Endothelial cell of umbilical vein (primary cell): ENCODE data around the gene ATXN1.

Experiments used
- EZH2 ChIP-seq: IDR thresholded peaks from 2 replicates; pipeline ENCODE4 v1.6.1; 2012; ENCODE audit warnings: borderline replicate concordance, low read depth, mild to moderate bottlenecking, moderate library complexity, low read length, inconsistent platforms; ENCODE audit not compliant: severe bottlenecking
- GATA2 ChIP-seq: IDR thresholded peaks from 2 replicates; pipeline ENCODE4 v1.7.0; 2011; ENCODE audit warnings: low read depth, mild to moderate bottlenecking, moderate library complexity, mixed read lengths, low read length; ENCODE audit not compliant: insufficient read length, insufficient read depth
- POLR2A ChIP-seq: IDR thresholded peaks from 2 replicates; pipeline ENCODE4 v1.6.1; 2012; ENCODE audit warnings: low read depth, mild to moderate bottlenecking, control low read depth, low read length
- POLR2AphosphoS5 ChIP-seq: IDR thresholded peaks from 2 replicates; pipeline ENCODE4 v1.6.1; 2012; ENCODE audit warnings: low read depth, mild to moderate bottlenecking, control low read depth, low read length, moderate library complexity; ENCODE audit not compliant: insufficient read depth
- TF ChIP-seq, protein P1 (sequence below), 2 donors: IDR thresholded peaks; 1 replicate in 1 of 2; 2 replicates in 1 of 2; pipeline ENCODE4 v1.5.1; 2011; ENCODE audit warnings: low read length in 2 of 2, mild to moderate bottlenecking in 2 of 2, moderate library complexity in 2 of 2, control low read depth in 1 of 2, inconsistent platforms in 1 of 2, low read depth in 1 of 2; ENCODE audit not compliant: insufficient read depth in 1 of 2; ENCODE audit errors: extremely low read depth in 1 of 2
- TF ChIP-seq, protein P2 (sequence below): IDR thresholded peaks from 2 replicates; pipeline ENCODE4 v1.6.1; 2011; ENCODE audit not compliant: insufficient read depth, insufficient read length

DNA sequence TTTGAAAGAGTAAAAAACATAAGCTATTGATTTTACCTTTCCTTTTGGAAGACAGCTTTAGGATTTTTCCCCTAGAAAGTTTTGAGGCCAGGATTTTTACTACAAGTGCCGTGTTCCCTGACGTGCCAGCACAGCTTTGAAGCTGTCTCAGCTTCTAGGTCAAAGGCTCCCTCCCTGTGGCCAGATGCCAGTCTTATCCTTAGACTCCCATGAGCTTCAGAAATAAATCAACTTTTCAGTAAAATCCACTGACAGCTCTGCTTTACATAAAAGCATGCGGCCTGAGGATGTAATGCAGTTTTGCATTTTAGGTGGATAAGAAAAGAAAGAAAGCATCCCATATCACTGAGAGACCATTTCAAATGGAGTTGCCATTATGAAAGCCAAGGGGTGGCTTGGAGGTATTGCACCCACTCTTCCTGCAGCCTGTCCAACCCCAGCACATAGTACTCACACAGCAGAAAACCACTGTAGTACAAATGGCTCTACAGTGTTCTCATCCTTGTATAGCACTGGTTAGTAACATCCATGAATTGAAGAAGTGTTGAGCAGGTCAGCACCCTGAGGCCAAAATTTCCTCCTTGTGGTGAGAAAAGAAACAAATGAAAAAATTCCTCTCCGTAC is 15.2 kb upstream of the ATXN1 start:
- TF ChIP-seq, protein P1, sequence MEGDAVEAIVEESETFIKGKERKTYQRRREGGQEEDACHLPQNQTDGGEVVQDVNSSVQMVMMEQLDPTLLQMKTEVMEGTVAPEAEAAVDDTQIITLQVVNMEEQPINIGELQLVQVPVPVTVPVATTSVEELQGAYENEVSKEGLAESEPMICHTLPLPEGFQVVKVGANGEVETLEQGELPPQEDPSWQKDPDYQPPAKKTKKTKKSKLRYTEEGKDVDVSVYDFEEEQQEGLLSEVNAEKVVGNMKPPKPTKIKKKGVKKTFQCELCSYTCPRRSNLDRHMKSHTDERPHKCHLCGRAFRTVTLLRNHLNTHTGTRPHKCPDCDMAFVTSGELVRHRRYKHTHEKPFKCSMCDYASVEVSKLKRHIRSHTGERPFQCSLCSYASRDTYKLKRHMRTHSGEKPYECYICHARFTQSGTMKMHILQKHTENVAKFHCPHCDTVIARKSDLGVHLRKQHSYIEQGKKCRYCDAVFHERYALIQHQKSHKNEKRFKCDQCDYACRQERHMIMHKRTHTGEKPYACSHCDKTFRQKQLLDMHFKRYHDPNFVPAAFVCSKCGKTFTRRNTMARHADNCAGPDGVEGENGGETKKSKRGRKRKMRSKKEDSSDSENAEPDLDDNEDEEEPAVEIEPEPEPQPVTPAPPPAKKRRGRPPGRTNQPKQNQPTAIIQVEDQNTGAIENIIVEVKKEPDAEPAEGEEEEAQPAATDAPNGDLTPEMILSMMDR (IDR thresholded peaks at IDR 0.05; ENCODE audit: extremely low read depth in 1 of 2, insufficient read depth in 1 of 2, low read depth in 1 of 2, low read length in 2 of 2): no peak
- TF ChIP-seq EZH2 (no peak), POLR2A (no peak), GATA2 (no peak), POLR2AphosphoS5 (no peak)
- TF ChIP-seq, protein P2, sequence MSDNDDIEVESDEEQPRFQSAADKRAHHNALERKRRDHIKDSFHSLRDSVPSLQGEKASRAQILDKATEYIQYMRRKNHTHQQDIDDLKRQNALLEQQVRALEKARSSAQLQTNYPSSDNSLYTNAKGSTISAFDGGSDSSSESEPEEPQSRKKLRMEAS: no peak
